Lung (tissue), 12 donors: Measurements from ENCODE around the gene DMRT1. TPM values are rescaled to one million over a fixed set of nuclear protein-coding genes. Genes with fewer than 3 reads are reported as not detected.

Experiments used
- ATAC-seq: fragments of 200-7000 bp; cut with Tn5 transposase; one replicate; pipeline ENCODE4 v1.9.1; 2020; ENCODE audit warnings: moderate number of reproducible peaks; ENCODE audit not compliant: insufficient read depth, low FRiP score
- DNase-seq, 3 donors: peaks; one replicate each; pipeline ENCODE4 v3.0.0-alpha.2; 2013 to 2017
- H3K27ac ChIP-seq, 2 donors: one replicate each; pipeline ENCODE4 v1.5.1; 2013; ENCODE audit warnings: mild to moderate bottlenecking in 2 of 2, moderate library complexity in 2 of 2, control low read depth in 1 of 2, inconsistent platforms in 1 of 2, low read depth in 1 of 2, low read length in 1 of 2
- H3K27me3 ChIP-seq, 3 donors: one replicate each; pipeline ENCODE4 v1.5.1; 2013; ENCODE audit warnings: low read length in 2 of 3; ENCODE audit not compliant: control insufficient read depth in 3 of 3, insufficient read depth in 3 of 3
- H3K36me3 ChIP-seq, 4 donors: one replicate each; pipeline ENCODE4 v1.5.1; 2013; ENCODE audit warnings: low read length in 4 of 4, mild to moderate bottlenecking in 1 of 4, moderate library complexity in 1 of 4; ENCODE audit not compliant: control insufficient read depth in 4 of 4, insufficient read depth in 4 of 4
- H3K4me1 ChIP-seq, 5 donors: one replicate each; pipeline ENCODE4 v1.5.1; 2013; ENCODE audit warnings: low read length in 5 of 5, mild to moderate bottlenecking in 2 of 5, moderate library complexity in 1 of 5; ENCODE audit not compliant: control insufficient read depth in 5 of 5, insufficient read depth in 5 of 5
- H3K4me3 ChIP-seq: one replicate; pipeline ENCODE4 v1.5.1; 2013; ENCODE audit warnings: mild to moderate bottlenecking, control low read depth, moderate library complexity
- H3K9ac ChIP-seq, 2 donors: one replicate each; pipeline ENCODE4 v1.5.1; 2013; ENCODE audit warnings: low read length in 2 of 2, control low read depth in 1 of 2; ENCODE audit not compliant: insufficient read depth in 1 of 2
- H3K9me3 ChIP-seq, 4 donors: one replicate each; pipeline ENCODE4 v1.5.1; 2013; ENCODE audit warnings: low read length in 3 of 4, mild to moderate bottlenecking in 1 of 4, moderate library complexity in 1 of 4; ENCODE audit not compliant: control insufficient read depth in 4 of 4, insufficient read depth in 3 of 4
- WGBS, 2 donors: extraction: QIAGEN DNeasy Blood & Tissue Kit; methylation state at CpG; one replicate each; pipeline ENCODE4 v1.1.7; 2013; 5-methylcytosine and 5-hydroxymethylcytosine counted together
- polyA plus RNA-seq, 2 donors: library from polyadenylated mRNA; stranded (reverse); fragments of 200-250 nt; gene quantifications; one replicate each; pipeline ENCODE4 v1.2.1, GENCODE V29; 2013
- total RNA-seq, 2 donors: library from RNA; depleted of rRNA in 1 of 2; stranded (reverse); fragments of >200 nt in 1 of 2; gene quantifications; one replicate each; pipeline ENCODE4 v1.2.1, GENCODE V29; 2014 to 2021
- TF ChIP-seq, protein P1 (sequence below): IDR thresholded peaks from 2 replicates; pipeline ENCODE4 v1.5.1; 2012; ENCODE audit warnings: mild to moderate bottlenecking; ENCODE audit errors: control extremely low read depth, extremely low read depth
- donor health status: control.
- donor health status: control.
- donor health status: Bipolar disorder and iron deficiency.
- donor health status: healthy.
- donor health status: DM: yes; HTN: yes; CAD: no.

The DMRT1 gene
- total and polyA plus RNA-seq, 4 donors: not detected

DNA sequence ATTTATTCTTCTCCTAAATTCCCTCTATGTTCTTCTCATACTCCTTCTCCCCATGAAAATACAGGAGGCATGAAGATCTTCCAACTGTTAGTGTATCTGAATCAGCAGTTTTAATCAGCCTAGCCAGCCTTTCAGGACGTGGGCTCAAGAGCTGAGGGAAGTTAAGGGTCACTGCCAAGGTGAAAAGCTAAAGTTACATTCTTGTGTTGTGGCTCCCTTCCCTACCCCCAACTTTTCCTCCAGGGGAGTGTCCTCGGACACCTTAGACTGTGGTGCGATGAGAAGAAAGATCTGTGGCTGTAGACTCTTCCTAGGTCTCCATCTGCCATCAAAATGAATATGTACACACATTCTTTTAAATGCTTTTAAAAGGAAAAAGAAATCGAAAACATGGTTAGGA is 139.1 kb downstream of the DMRT1 start:
- H3K4me1 ChIP-seq: peaks cover 0 to 14% (median 0%) of the 10 kb centered on the region in 5 donors
- ATAC-seq: no peak
- TF ChIP-seq, protein P1, sequence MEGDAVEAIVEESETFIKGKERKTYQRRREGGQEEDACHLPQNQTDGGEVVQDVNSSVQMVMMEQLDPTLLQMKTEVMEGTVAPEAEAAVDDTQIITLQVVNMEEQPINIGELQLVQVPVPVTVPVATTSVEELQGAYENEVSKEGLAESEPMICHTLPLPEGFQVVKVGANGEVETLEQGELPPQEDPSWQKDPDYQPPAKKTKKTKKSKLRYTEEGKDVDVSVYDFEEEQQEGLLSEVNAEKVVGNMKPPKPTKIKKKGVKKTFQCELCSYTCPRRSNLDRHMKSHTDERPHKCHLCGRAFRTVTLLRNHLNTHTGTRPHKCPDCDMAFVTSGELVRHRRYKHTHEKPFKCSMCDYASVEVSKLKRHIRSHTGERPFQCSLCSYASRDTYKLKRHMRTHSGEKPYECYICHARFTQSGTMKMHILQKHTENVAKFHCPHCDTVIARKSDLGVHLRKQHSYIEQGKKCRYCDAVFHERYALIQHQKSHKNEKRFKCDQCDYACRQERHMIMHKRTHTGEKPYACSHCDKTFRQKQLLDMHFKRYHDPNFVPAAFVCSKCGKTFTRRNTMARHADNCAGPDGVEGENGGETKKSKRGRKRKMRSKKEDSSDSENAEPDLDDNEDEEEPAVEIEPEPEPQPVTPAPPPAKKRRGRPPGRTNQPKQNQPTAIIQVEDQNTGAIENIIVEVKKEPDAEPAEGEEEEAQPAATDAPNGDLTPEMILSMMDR: no peak
- H3K36me3 ChIP-seq: no peaks in the 10 kb centered on the region
- 4 to 9% methylated on average over 4 of the region's 4 CpGs for WGBS, 2 donors
- DNase-seq: no peak
- H3K4me3 ChIP-seq: no peak overlapping the region
- H3K9ac ChIP-seq: no peak overlapping the region
- H3K27me3 ChIP-seq: peaks cover 25 to 90% (median 78%) of the 10 kb centered on the region in 3 donors
- H3K27ac ChIP-seq: no peak overlapping the region
- peaks cover 0 to 15% (median 0%) of the 10 kb centered on the region in 4 donors for H3K9me3 ChIP-seq

DNA sequence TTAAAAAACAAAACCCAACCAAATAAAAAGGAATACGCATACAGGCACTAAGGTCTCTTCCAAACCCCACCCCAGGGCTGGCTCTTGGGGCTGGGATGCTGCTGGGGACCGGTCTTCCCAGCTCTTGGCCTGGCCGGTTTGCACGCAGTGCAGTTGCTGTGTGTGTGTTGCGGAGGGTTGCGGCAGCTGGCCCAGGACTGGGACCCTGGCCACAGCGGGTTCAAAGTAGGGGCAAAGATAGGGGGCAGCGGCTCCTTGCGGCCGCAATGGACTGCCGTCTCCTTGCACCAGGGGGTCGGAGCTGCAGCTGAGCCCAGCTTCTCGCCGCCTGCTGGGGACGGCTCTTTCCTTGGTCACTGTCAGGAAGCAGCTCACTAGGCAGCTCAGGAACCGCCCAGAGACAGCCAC is 140.0 kb downstream of the DMRT1 start:
- Histone ChIP-seq H3K9ac (no peak overlapping the region), H3K4me3 (no peak overlapping the region), H3K27me3 (peaks cover 18 to 90% (median 77%) of the 10 kb centered on the region in 3 donors), H3K27ac (no peak overlapping the region), H3K36me3 (no peaks in the 10 kb centered on the region), H3K9me3 (peaks cover 0 to 15% (median 0%) of the 10 kb centered on the region in 4 donors), H3K4me1 (peaks cover 0 to 12% (median 0%) of the 10 kb centered on the region in 5 donors)
- 11 to 16% methylated on average over 15 to 16 of the region's 16 CpGs for WGBS, 2 donors
- DNase-seq: no peak
- no peak for ATAC-seq
- TF ChIP-seq, protein P1: no peak

DNA sequence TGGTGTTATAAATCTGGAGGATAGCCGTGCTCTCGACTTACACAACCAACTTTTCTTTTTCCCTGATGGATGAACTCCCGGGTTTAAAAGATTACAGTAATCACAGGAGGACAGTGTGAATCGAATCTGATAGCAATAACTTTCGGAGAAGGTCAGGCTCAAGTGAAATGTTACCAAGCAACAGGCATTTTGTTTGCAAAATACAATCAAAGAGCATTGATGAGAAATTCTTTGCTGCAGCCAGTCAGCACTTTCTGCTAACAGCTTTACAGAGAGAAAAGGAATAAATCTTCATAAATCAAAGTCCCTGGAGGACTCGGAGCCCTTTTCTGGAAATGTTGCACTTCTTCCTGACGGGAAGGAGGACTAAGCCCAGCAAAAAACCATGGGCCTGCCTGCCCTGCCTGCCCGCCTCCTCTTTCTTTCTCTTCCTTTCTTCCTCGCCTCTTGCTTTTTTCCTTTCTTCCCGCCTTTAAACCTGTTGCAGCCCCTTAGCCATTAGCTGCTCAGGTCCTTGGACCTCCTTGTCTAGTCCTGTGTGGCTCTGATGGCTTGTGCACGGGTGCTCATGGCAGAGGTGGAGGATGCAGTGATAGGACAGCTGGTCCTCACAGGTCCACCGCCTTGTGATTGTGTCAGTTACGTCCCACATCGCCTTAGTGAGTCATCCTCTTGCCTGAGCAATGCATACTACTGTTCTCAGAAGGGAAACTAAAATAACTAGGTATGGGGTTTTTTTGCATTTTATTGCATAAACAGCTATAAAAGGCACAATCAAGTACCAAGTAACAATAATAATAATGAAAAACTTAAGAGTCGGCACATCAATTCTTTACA is 141.1 kb downstream of the DMRT1 start:
- 52 to 59% methylated on average over 15 of the region's 15 CpGs for WGBS, 2 donors
- Histone ChIP-seq H3K27ac (no peak overlapping the region), H3K4me1 (peaks cover 0 to 2% (median 0%) of the 10 kb centered on the region in 5 donors), H3K27me3 (peaks cover 8 to 92% (median 79%) of the 10 kb centered on the region in 3 donors), H3K36me3 (no peaks in the 10 kb centered on the region), H3K9me3 (peaks cover 0 to 11% (median 0%) of the 10 kb centered on the region in 4 donors), H3K9ac (no peak overlapping the region), H3K4me3 (no peak overlapping the region)
- TF ChIP-seq, protein P1: no peak
- DNase-seq: no peak
- no peak for ATAC-seq
